DMS79 (cell line): ENCODE measurements around the gene LILRA1.
"Not testable (repeated sequence)": the region's sequence is repeated elsewhere in the genome, so short reads cannot be mapped to it uniquely, and the experiment has no call there.

Source experiments
- DNase-seq: peaks from one replicate; lab custom pipeline; 2025; lab: John Stamatoyannopoulos, UW

LILRA1 gene

DNA sequence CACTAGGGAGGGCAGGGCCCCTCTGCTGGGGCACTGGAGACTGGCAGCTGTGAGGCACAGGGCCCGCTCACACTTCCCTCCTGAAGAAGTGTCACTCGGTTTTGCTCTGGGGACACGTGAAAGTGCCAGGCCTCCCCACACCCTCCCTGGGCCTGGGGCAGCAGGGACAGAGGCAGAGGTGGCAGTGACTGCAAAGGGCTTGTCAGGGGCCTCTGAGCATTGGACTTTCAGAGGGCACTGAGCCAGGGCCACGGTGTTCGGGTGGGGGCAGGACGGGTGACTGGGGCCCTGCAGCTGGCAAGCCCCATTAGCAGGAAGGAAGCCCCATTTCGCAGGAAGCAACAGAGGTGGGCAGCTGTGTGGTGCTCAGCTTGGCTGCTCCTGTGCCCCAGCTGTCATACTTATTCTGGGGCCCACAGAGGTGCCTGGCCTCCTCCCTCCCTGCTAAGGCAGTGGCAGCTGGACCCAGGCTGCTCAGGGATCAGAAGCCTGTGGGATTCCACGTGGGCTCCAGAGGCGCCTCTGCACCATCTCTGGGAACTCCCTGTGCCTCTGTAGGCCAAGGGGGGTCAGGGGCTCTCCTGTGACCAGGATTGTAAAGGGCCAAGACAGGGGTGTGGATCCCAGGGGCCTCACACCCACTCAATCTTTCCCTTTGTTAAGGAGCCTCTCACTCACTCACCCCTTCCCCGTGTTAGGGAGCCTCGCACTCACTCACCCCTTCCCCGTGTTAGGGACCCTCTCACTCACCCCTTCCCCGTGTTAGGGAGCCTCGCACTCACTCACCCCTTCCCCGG is 31.7 kb downstream of the LILRA1 start:
- not testable (repeated sequence) for DNase-seq

DNA sequence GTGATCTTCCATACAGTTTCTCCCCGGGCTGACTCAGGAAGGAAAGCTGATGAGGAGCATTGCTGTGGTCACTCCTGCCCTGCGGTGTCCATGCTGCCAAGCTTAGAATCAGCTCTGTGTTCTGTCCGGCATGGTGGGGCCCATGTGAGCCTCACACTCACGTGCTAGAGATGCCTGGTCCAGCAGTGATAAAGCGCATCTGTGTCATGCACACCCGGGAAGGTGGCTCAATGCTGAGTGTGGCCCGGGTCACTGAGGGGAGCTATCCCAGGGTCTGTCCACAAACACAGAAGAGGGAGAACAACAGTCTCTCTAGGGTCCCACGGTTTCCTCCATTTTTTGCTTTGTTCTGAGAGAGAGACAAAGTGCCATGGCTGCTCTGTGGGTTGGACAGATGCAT is 33.3 kb downstream of the LILRA1 start:
- no peak for DNase-seq

DNA sequence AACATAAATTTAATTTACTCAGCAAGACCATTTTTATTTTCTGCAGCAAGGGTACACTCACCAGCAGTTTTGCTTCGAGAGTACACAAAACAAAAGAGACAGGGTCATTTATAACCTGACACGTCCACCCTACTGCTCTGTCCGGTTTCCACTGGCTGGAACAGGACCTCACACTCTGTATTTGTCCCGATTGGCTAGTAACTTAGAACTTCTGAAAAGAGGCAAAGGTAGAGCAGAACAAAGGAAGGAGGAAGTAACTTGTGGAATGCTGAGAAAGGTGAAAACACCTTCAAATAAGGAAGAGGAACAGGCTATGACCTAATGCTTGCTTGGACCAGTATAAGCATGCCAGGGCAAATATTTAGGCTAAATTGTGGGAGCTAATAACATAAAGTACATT is 34.5 kb downstream of the LILRA1 start:
- DNase-seq, result not testable (repeated sequence)

DNA sequence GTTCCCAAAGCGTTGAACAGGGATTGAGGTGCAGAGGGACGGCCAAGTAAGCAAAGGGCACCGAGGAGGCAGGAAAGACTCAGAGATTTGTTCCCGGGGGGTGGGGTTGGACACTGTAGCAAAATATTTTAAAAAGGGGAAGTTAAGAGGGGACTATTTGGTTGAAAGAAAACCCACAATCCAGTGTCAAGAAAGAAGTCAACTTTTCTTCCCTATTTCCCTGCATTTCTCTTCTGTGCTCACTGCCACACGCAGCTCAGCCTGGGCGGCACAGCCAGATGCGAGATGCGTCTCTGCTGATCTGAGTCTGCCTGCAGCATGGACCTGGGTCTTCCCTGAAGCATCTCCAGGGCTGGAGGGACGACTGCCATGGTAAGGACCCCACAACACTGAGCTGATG is 36.8 kb downstream of the LILRA1 start, which contains the start of gene LILRB1:
Gene LILRB1 (plus strand): TSS at position 223 of the 400 bp plus-strand sequence. CDS start 590 bp downstream, outside the sequence.
- not testable (repeated sequence) for DNase-seq

DNA sequence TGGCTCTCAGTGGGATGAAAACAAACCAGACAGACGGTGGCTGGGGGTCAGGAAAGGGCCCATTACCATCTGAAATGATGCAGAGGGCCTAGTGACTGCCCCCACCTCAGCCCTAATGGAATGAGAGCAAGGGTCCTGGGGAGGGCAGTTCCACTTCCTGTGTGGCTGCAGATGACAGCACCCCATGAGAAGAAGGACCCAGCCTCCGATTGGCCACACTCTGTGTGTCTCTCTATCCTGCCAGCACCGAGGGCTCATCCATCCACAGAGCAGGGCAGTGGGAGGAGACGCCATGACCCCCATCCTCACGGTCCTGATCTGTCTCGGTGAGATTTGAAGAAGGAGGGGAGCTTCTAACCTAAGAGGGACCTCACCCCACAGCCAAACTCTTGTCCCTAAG is 37.4 kb downstream of the LILRA1 start:
- no peak for DNase-seq

DNA sequence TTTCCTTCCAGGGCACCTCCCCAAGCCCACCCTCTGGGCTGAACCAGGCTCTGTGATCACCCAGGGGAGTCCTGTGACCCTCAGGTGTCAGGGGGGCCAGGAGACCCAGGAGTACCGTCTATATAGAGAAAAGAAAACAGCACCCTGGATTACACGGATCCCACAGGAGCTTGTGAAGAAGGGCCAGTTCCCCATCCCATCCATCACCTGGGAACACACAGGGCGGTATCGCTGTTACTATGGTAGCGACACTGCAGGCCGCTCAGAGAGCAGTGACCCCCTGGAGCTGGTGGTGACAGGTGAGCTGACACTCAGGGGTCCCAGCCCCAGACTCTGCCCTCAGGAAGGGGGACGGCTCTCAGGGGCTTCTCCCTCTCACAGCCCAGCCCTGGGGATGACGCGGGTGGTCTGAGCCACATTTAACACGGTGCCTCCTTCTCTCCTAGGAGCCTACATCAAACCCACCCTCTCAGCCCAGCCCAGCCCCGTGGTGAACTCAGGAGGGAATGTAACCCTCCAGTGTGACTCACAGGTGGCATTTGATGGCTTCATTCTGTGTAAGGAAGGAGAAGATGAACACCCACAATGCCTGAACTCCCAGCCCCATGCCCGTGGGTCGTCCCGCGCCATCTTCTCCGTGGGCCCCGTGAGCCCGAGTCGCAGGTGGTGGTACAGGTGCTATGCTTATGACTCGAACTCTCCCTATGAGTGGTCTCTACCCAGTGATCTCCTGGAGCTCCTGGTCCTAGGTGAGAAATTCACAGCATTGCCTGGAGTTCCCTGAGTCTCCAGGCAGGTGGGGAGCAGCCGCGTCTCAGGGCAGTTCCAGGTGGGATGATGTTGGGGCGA is 38.3 kb downstream of the LILRA1 start:
- DNase-seq, result not testable (repeated sequence)

DNA sequence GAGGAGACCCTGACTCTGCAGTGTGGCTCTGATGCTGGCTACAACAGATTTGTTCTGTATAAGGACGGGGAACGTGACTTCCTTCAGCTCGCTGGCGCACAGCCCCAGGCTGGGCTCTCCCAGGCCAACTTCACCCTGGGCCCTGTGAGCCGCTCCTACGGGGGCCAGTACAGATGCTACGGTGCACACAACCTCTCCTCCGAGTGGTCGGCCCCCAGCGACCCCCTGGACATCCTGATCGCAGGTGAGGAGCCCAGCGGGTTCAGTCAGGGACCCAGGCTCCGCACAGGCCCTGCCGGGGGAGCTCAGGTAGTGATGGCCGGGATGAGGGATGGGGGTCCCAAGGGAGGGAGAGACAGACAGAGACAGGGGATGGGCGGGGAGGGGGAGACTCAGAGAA is 39.1 kb downstream of the LILRA1 start:
- DNase-seq, result not testable (repeated sequence)

DNA sequence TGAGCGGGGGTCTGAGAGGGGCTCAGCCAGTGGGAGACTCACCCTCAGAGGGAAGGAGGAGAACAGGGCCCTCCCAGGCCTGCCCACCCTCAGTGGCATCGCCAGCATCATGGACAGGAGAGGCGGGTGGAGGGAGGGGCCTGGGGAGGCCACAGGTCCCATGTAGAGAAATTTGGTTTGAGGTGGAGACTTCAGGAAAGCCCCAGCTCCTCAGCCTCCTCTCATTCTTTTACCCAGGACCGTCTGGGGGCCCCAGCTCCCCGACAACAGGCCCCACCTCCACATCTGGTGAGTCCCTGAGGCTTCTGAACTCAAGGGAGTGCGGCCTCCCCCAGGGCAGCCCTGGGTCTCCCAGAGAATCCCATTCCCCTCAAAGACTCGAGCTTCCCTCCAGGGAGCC is 40.0 kb downstream of the LILRA1 start:
- DNase-seq, result no peak

DNA sequence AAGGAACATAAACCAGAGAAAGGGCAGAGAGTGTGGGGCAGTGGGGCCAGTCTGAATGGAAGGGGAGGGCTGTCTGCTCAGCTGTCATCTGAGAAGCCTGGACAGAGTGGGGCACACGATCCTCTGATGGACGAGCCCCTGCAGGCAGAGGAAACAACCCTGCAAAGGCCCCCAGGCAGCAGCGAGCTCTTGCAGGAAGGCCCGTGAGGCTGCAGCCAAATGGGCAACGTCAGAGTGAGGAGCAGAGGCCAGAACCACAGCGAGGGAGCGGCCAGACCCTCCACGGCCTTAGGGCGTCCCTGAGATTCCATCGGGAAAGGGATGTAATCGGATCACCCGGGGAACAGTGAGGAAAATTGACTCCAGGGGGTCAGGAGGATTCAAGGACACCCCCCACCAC is 42.6 kb downstream of the LILRA1 start:
- DNase-seq, result not testable (repeated sequence)

DNA sequence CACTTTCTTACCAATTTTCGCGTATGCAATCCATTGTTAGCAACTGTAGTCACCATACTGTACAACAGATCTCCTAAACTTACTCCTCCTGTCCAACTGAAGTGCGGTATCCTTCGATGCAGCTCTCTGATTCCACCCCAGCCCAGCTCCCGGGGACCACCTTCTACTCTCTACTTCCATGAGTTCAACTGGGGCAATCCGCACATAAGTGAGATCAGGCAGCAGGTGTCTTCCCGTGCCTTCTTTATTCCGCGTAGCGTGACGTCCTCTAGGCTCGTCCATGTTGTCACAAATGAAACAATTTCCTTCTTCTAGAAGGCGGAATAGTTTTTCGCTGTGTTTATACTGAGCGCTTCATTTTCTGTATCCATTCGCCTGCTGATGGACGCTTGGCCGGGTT is 45.3 kb downstream of the LILRA1 start:
- DNase-seq, result no peak

DNA sequence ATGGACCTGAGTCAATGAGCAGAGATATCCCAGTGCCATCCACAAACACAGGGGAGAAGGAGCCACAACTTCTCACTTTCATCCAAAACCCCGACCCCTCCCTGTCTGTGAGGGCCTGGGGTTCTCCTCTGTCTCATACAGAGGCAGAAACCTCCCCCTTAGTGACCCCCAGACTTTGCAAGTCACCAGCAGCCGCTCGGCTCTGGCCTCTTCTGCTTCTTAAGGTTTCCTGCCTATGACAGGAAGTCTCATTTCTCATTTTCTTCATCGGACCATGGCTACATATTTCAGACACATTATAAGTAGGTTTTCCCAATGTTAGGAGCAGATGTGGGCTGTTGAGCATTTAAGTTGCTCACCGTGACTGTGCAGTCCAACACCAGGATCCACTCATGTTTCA is 49.5 kb downstream of the LILRA1 start:
- not testable (repeated sequence) for DNase-seq

DNA sequence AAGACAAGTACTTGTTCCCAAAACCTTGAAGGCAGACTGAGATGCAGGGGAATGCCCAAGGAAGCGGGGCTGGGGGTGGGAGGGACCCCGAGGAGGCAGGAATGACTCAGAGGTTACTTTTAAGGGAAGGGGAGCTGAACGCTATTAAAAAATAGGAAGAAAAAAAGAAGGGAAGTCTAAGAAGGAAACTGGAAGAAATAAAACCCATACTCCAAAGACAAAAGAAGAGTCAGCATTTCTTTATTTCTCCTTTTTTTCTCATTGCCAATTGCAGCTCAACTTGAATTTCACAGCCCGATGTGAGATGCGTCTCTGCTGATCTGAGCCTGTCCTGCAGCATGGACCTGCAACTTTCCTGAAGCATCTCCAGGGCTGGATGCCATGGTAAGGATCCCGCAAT is 50.2 kb downstream of the LILRA1 start:
- DNase-seq, result not testable (repeated sequence)

DNA sequence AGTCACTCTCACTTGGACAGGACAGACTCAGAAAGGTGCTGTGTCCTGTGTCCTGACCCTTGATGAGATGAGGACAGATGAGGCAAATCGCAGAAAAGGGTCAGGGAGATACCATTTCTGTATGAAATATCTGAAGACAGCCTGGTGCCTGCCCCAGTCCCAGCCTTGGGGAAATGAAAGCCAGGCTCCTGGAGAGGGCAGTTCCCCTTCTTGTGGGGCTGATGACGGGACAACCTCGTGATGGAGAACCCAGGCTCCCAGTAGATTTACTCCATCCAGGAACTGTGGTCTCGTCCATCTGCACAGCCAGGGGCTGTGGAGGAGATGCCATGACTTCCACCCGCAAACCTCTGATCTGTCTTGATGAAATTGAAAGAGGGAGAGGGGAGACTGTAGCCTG is 50.6 kb downstream of the LILRA1 start:
- DNase-seq, result no peak

DNA sequence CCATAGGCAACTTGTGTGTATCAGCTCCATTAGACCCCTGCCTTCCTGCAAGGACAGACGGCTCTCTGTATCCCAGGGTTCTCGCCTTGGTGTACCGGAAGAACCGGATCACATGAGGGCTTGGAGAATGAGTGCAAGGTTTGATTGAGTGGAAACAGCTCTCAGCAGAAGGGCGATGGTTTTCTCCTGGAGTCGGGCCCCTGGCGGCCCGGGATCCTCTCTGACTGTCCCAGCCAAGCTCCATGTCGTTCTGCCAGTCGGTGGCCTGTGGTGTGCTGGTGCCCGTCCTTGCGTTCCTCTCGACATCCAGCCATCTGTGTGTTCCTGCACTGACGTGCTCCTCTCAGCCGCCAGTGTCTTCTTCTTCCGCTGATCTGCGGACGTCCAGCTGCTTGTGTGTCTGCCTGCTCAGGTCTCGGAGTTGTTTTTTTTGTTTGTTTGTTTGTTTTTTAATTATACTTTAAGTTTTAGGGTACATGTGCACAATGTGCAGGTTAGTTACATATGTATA is 53.0 kb downstream of the LILRA1 start:
- no peak for DNase-seq

DNA sequence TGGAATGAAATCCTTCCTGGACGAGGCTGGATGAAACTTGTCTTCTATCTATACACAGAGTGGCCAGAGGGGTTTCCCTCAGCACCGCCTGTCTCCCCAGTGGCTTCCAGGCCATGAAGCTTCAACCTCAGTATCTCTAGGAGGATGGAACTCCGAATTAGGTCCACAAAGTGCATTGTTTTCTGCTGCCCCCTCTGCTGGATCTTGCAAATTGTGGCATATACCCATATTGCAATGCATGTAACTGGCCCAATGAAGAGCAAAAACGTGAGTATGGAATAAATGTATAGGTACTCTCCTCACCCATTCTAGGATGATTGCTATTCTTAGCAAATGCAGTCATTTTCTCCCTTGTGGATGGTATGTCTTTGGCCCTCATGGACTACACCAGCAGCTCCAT is 54.7 kb downstream of the LILRA1 start:
- DNase-seq, result no peak

DNA sequence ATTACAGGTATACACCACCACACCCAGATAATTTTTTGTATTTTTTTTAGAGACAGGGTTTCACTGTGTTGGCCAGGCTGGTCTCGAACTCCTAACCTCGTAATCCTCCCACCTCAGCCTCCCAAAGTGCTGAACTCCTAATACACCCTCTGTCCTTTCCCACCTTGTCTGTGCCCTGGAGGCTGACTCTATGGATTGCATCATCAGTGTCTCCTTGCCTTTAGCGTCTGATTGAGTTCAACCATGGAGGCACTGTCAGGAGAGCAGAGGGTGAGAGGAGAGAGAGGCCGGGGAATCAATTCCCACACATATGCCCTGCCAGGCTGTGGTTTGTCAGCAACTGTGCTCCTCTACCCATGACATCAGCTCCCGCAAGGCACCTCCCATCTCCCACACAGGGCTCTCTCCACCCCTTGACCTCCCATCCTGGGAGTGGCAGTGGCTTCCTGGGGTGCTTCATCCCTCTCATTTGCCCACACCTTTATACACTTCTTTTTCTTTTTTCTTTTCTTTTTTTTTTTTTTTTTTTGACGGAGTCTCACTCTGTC is 56.8 kb downstream of the LILRA1 start:
- no peak for DNase-seq
